Fibroblast of lung (primary cell): ENCODE measurements around the gene LASP1NB.

Source experiments
- DNase-seq, 2 donors: peaks; one replicate each; pipeline versions ENCODE4 v3.0.0 to v3.0.0-alpha.2; 2010; ENCODE audit warnings: low read depth in 2 of 2
- H2AFZ ChIP-seq: 2 replicates; pipeline ENCODE4 v1.5.1; 2012; ENCODE audit warnings: low read length, control low read depth, inconsistent platforms
- H3K27ac ChIP-seq: 2 replicates; pipeline ENCODE4 v1.5.1; 2011; ENCODE audit warnings: low read length, control low read depth; ENCODE audit not compliant: insufficient read depth
- H3K27me3 ChIP-seq: 2 replicates; pipeline ENCODE4 v1.5.1; 2011; ENCODE audit warnings: mild to moderate bottlenecking, low read length; ENCODE audit not compliant: control insufficient read depth, insufficient read depth
- H3K36me3 ChIP-seq: 2 replicates; pipeline ENCODE4 v1.5.1; 2011; ENCODE audit warnings: low read length; ENCODE audit not compliant: control insufficient read depth, insufficient read depth
- H3K4me1 ChIP-seq: 2 replicates; pipeline ENCODE4 v1.5.1; 2011; ENCODE audit warnings: low read length; ENCODE audit not compliant: control insufficient read depth, insufficient read depth; ENCODE audit errors: extremely low read depth
- H3K4me2 ChIP-seq: 2 replicates; pipeline ENCODE4 v1.5.1; 2011; ENCODE audit warnings: low read length, control low read depth; ENCODE audit not compliant: insufficient read depth; ENCODE audit errors: extremely low read depth
- H3K4me3 ChIP-seq, 4 experiments: fragments of 200-600 bp in 1 of 4; sonication (generic) in 1 of 4; replicated peaks in 1 of 4; 2 replicates each; pipeline ENCODE4 v1.5.1; 2011 to 2016; ENCODE audit warnings: low read length in 4 of 4, low read depth in 3 of 4, mild to moderate bottlenecking in 3 of 4, control low read depth in 2 of 4, inconsistent platforms in 1 of 4, mixed read lengths in 1 of 4; ENCODE audit not compliant: insufficient read depth in 1 of 4; ENCODE audit errors: control extremely low read depth in 1 of 4
- H3K79me2 ChIP-seq: 2 replicates; pipeline ENCODE4 v1.5.1; 2012; ENCODE audit warnings: mild to moderate bottlenecking, low read length, inconsistent platforms; ENCODE audit not compliant: control insufficient read depth, insufficient read depth
- H3K9ac ChIP-seq: 2 replicates; pipeline ENCODE4 v1.5.1; 2011; ENCODE audit warnings: mild to moderate bottlenecking, low read length, control low read depth; ENCODE audit not compliant: insufficient read depth
- H3K9me3 ChIP-seq: 2 replicates; pipeline ENCODE4 v1.5.1; 2012; ENCODE audit warnings: low read depth, low read length; ENCODE audit not compliant: control insufficient read depth, insufficient read depth
- H4K20me1 ChIP-seq: 2 replicates; pipeline ENCODE4 v1.5.1; 2011; ENCODE audit warnings: low read length; ENCODE audit not compliant: control insufficient read depth, insufficient read depth; ENCODE audit errors: extremely low read depth
- EZH2 ChIP-seq: IDR thresholded peaks from 2 replicates; pipeline ENCODE4 v1.5.1; 2012; ENCODE audit warnings: low read length, control low read depth, mild to moderate bottlenecking; ENCODE audit errors: missing control alignments
- TF ChIP-seq, protein P1 (sequence below), 2 donors: IDR thresholded peaks in 1 of 2; conservative IDR thresholded peaks in 1 of 2; 1 replicate in 1 of 2; 2 replicates in 1 of 2; pipeline ENCODE4 v1.5.1; 2011 to 2012; ENCODE audit warnings: low read length in 2 of 2, control low read depth in 1 of 2, inconsistent platforms in 1 of 2, low read depth in 1 of 2, mild to moderate bottlenecking in 1 of 2

Gene LASP1NB

DNA sequence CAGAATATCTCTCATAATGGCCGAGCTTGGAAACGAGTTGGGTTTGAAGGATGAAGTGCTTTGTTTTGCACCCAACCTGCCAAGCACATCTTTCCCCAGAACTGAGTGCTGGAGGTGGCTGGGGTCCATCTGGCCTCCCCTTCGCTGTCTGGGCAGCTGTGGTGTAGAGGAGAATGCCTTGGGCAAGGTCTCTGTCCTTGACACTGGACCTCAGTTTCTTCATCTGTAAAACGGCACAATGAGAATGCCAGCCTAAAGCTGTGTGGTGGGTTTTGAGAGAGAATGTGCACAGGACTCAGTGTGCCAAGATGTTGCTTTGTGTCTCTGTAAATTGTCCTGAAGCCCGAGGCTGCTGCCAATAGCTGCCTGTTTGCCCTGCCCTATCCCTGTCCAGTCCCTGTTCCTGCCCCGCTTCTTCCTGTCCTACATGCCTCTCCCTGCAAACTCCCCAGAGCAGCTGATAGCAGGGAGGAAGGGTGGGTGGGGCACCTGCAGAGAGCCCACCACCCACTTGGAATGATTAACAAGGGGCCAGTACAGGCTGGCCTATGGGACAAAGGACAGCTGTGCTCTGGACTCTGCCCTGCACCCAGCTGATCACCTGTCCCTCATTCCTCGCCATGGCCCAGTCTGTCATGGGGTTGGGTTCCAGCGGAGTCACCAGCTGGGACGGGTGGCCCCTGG lies 40.2 kb upstream of the LASP1NB start:
- H2AFZ ChIP-seq = no peak overlapping the region
- TF ChIP-seq, protein P1, sequence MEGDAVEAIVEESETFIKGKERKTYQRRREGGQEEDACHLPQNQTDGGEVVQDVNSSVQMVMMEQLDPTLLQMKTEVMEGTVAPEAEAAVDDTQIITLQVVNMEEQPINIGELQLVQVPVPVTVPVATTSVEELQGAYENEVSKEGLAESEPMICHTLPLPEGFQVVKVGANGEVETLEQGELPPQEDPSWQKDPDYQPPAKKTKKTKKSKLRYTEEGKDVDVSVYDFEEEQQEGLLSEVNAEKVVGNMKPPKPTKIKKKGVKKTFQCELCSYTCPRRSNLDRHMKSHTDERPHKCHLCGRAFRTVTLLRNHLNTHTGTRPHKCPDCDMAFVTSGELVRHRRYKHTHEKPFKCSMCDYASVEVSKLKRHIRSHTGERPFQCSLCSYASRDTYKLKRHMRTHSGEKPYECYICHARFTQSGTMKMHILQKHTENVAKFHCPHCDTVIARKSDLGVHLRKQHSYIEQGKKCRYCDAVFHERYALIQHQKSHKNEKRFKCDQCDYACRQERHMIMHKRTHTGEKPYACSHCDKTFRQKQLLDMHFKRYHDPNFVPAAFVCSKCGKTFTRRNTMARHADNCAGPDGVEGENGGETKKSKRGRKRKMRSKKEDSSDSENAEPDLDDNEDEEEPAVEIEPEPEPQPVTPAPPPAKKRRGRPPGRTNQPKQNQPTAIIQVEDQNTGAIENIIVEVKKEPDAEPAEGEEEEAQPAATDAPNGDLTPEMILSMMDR (conservative IDR thresholded peaks at IDR 0.05 in 1 of 2, IDR thresholded peaks at IDR 0.05 in 1 of 2; ENCODE audit: low read depth in 1 of 2, low read length in 2 of 2) = no peak
- TF ChIP-seq EZH2 = no peak
- H3K79me2 ChIP-seq = peaks cover 97% of the 10 kb centered on the region
- no peaks in the 10 kb centered on the region for H3K9me3 ChIP-seq
- no peaks in the 10 kb centered on the region for H3K27me3 ChIP-seq
- peaks cover 46% of the 10 kb centered on the region for H3K4me1 ChIP-seq
- peak overlapping the region; percentile 7 for H3K4me2 ChIP-seq
- no peaks in the 10 kb centered on the region for H4K20me1 ChIP-seq
- H3K27ac ChIP-seq = no peak overlapping the region
- no peak overlapping the region for H3K4me3 ChIP-seq
- peaks cover 25% of the 10 kb centered on the region for H3K36me3 ChIP-seq
- H3K9ac ChIP-seq = no peak overlapping the region
- no peak for DNase-seq

DNA sequence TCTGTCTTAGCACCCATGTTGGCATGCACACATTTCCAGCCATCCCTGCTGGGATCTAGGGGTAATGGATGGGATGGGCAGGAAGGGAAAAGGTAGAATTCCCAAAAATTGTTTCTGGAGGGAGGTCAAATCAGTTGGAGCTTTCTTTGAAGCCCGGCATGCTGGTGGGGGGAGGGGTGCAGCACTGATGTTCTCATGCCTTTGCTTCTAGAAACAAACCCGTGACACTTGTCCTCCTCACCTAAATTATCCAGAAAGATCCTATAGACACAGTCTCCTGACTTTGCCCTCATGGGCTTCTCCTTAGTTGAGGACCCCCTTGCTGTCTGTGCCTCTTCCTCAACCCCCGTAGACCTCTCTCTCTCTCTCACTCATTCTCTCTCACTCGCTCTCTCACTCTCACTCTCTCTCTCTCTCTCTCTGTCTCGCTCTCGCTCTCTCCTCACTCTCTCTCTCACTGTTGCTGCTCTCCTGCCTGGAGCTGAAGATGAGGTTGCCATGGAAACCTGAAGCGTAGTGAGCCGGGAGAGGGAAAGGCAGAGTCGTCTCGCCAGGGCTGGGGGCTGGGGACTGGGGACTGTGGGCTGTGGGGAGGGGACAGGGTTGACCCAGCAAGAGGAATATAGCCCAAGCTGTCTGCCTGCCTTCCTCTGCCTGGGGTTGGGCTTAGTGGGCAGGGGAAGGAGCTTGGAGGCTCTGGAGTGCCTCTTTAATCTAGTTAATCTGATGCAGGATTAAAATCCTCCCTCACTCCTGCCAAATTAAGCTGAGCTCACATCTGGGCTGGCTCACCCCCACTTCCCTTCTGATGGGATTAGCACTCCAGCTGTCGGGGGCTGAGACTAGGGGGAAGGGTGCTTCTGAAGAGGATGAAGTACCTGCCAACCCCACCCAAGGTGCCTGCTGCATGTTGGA lies 39.4 kb upstream of the LASP1NB start:
- Histone ChIP-seq H2AFZ (no peak overlapping the region), H3K9ac (no peak overlapping the region), H3K4me3 (no peak overlapping the region), H4K20me1 (no peaks in the 10 kb centered on the region), H3K9me3 (no peaks in the 10 kb centered on the region), H3K27me3 (no peaks in the 10 kb centered on the region), H3K79me2 (peaks cover 97% of the 10 kb centered on the region), H3K4me2 (peak overlapping the region; percentile 0), H3K4me1 (peaks cover 39% of the 10 kb centered on the region), H3K27ac (no peak overlapping the region), H3K36me3 (peaks cover 28% of the 10 kb centered on the region)
- peak; percentile 59 to 60 for DNase-seq
- TF ChIP-seq, protein P1 (conservative IDR thresholded peaks at IDR 0.05 in 1 of 2, IDR thresholded peaks at IDR 0.05 in 1 of 2; ENCODE audit: low read depth in 1 of 2, low read length in 2 of 2) = no peak
- no peak for TF ChIP-seq EZH2

DNA sequence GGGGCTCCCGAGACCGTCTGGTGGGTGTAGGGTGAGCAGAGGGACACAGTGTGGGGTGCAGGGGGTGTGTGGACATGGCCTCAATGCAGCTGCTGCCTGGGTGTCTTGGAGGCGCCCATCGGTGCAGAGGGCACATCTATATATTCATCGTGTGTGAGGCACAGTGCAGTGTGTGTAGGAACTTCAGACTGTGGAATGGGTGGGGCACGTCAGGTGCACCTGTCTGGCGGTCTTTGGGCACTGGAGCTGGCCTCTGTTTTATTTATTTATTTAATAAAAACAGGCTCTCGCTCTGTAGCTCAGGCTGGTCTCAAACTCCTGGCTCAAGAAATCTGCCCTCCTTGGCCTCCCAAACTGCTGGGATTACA lies 38.8 kb upstream of the LASP1NB start:
- Histone ChIP-seq H3K36me3 (peaks cover 30% of the 10 kb centered on the region), H3K4me3 (no peak overlapping the region), H3K4me1 (peaks cover 32% of the 10 kb centered on the region), H3K27ac (no peak overlapping the region), H3K79me2 (peaks cover 95% of the 10 kb centered on the region), H3K27me3 (no peaks in the 10 kb centered on the region), H4K20me1 (no peaks in the 10 kb centered on the region), H2AFZ (no peak overlapping the region), H3K9me3 (no peaks in the 10 kb centered on the region), H3K4me2 (no peak overlapping the region), H3K9ac (no peak overlapping the region)
- no peak for TF ChIP-seq EZH2
- TF ChIP-seq, protein P1 (conservative IDR thresholded peaks at IDR 0.05 in 1 of 2, IDR thresholded peaks at IDR 0.05 in 1 of 2; ENCODE audit: low read depth in 1 of 2, low read length in 2 of 2) = no peak
- no peak for DNase-seq
